GM19240 (cell line): ENCODE data around the gene NUAK2.
A peak's percentile ranks its signal among the peaks of the same experiment; 100 is the strongest.

Experiments used
- DNase-seq: peaks from one replicate; pipeline ENCODE4 v3.0.0; 2011; ENCODE audit warnings: low spot score; ENCODE audit not compliant: insufficient read length

The NUAK2 gene

GRCh38 chr1:205346956-205347574 lies 25.5 kb upstream of the NUAK2 start:
- DNase-seq: no peak

GRCh38 chr1:205345761-205346160 lies 24.2 kb upstream of the NUAK2 start:
- DNase-seq: no peak

GRCh38 chr1:205344066-205344928 lies 22.8 kb upstream of the NUAK2 start:
- no peak for DNase-seq

GRCh38 chr1:205343431-205344065 lies 22.0 kb upstream of the NUAK2 start:
- no peak for DNase-seq

- DNase-seq: no peak
These were observed 21.4 kb upstream of the NUAK2 start for GRCh38 chr1:205342986-205343385.

GRCh38 chr1:205340676-205341075 lies 19.1 kb upstream of the NUAK2 start:
- DNase-seq: no peak

GRCh38 chr1:205339717-205340116 lies 18.2 kb upstream of the NUAK2 start:
- peak; percentile 47 for DNase-seq

GRCh38 chr1:205339197-205339702 lies 17.7 kb upstream of the NUAK2 start:
- no peak for DNase-seq

GRCh38 chr1:205338011-205338410 lies 16.5 kb upstream of the NUAK2 start:
- DNase-seq: no peak

- DNase-seq: no peak
These were observed 15.9 kb upstream of the NUAK2 start for GRCh38 chr1:205337481-205337880.

- peak; percentile 67 for DNase-seq
These were observed 14.1 kb upstream of the NUAK2 start for GRCh38 chr1:205335692-205336091.

- DNase-seq: no peak
These were observed 10.7 kb upstream of the NUAK2 start for GRCh38 chr1:205332015-205332791.

- no peak for DNase-seq
These were observed 8.6 kb upstream of the NUAK2 start for GRCh38 chr1:205330150-205330549.

- no peak for DNase-seq
These were observed 8.2 kb upstream of the NUAK2 start for GRCh38 chr1:205329719-205330118.

- DNase-seq: no peak
These were observed 6.9 kb upstream of the NUAK2 start for GRCh38 chr1:205328476-205328875.

- DNase-seq: no peak
These were observed 5.4 kb upstream of the NUAK2 start for GRCh38 chr1:205326812-205327466.

GRCh38 chr1:205325334-205325884 lies 3.9 kb upstream of the NUAK2 start:
- DNase-seq: peak; percentile 41

- no peak for DNase-seq
These were observed 3.2 kb upstream of the NUAK2 start for GRCh38 chr1:205324781-205325180.

GRCh38 chr1:205323794-205324193 lies 2.2 kb upstream of the NUAK2 start:
- no peak for DNase-seq

GRCh38 chr1:205321959-205322283 lies 376 bp upstream of the NUAK2 start:
- no peak for DNase-seq
